HCT116 (cell line): ENCODE data around the gene XPC. TPM values are rescaled to one million over a fixed set of nuclear protein-coding genes. Genes with fewer than 3 reads are reported as not detected.

ENCODE experiments used
- ATAC-seq: fragments of 200-7000 bp; cut with Tn5 transposase; 2 replicates; pipeline ENCODE4 v1.9.1; 2020; ENCODE audit warnings: mild to moderate bottlenecking, moderate library complexity
- BruUV-seq: library from RNA; stranded (reverse); fragments of 400-500 nt; replicated peaks from 2 replicates; lab custom pipeline; 2021; lab: Mats Ljungman, UMichigan
- CTCF ChIA-PET: fragments of 300-600 bp; sonication (Branson Sonifier 250); formaldehyde crosslinking; loops from one replicate; lab custom pipeline; 2021; ENCODE audit warnings: antibody characterized with exemption; lab: Charles Lee
- POLR2A ChIA-PET: fragments of 300-600, 350-600 bp; sonication (Branson Sonifier 250); formaldehyde crosslinking; loops from one replicate; lab custom pipeline; 2021; ENCODE audit warnings: antibody characterized with exemption; lab: Charles Lee
- RAD21 ChIA-PET, 2 experiments: fragments of 300-600 bp; sonication (Branson Sonifier 250); formaldehyde crosslinking; loops; one replicate each; lab custom pipeline; 2023; ENCODE audit warnings: low total read pairs in 2 of 2; ENCODE audit not compliant: uncharacterized antibody in 2 of 2, unreplicated experiment in 2 of 2, low non-redundant PET in 1 of 2; lab: Charles Lee
- DNase-seq: peaks from one replicate; pipeline ENCODE4 v3.0.0-alpha.2; 2010; ENCODE audit warnings: low read depth, low spot score
- H2AFZ ChIP-seq: fragments of 200-600 bp; shearing (Covaris generic), sonication (generic); 2 replicates; pipeline ENCODE4 v1.6.1; 2017; ENCODE audit warnings: low read depth, mixed run types, mixed read lengths, antibody characterized with exemption, low read length; ENCODE audit not compliant: poor library complexity, severe bottlenecking
- H3K27ac ChIP-seq: 2 replicates; pipeline ENCODE4 v1.5.1; 2012; ENCODE audit warnings: low read depth, low read length
- H3K27me3 ChIP-seq: fragments of 200-600 bp; sonication (generic); 2 replicates; pipeline ENCODE4 v1.6.1; 2016; ENCODE audit warnings: mixed run types, low read length, mixed read lengths; ENCODE audit not compliant: insufficient read depth
- H3K36me3 ChIP-seq, 2 experiments: fragments of 200-500 bp in 1 of 2; fragments of 200-600 bp in 1 of 2; sonication (Bioruptor generic) in 1 of 2; sonication (generic) in 1 of 2; 2 replicates each; pipeline versions ENCODE4 v1.5.1 to v1.6.1; 2014 to 2016; ENCODE audit warnings: low read length in 2 of 2, inconsistent platforms in 1 of 2, mixed read lengths in 1 of 2, mixed run types in 1 of 2; ENCODE audit not compliant: insufficient read depth in 2 of 2, control insufficient read depth in 1 of 2
- H3K4me1 ChIP-seq, 2 experiments: fragments of 200-600 bp in 1 of 2; sonication (generic) in 1 of 2; 2 replicates each; pipeline versions ENCODE4 v1.5.1 to v1.6.1; 2012 to 2017; ENCODE audit warnings: low read length in 2 of 2, inconsistent platforms in 1 of 2, mild to moderate bottlenecking in 1 of 2, mixed read lengths in 1 of 2, mixed run types in 1 of 2, moderate library complexity in 1 of 2; ENCODE audit not compliant: insufficient read depth in 2 of 2, control insufficient read depth in 1 of 2
- H3K4me2 ChIP-seq: fragments of 200-600 bp; sonication (generic); 2 replicates; pipeline ENCODE4 v1.6.1; 2017; ENCODE audit warnings: mixed run types, low read length, mixed read lengths
- H3K4me3 ChIP-seq, 2 experiments: fragments of 200-600 bp in 1 of 2; sonication (generic) in 1 of 2; replicated peaks in 1 of 2; 2 replicates each; pipeline ENCODE4 v1.5.1; 2011 to 2016; ENCODE audit warnings: low read length in 2 of 2, control low read depth in 1 of 2, low read depth in 1 of 2, mild to moderate bottlenecking in 1 of 2, mixed read lengths in 1 of 2, mixed run types in 1 of 2
- H3K79me2 ChIP-seq: fragments of 200-600 bp; sonication (generic); 2 replicates; pipeline ENCODE4 v1.6.1; 2017; ENCODE audit warnings: mild to moderate bottlenecking, mixed run types, low read length, moderate library complexity, mixed read lengths; ENCODE audit not compliant: insufficient read depth
- H3K9ac ChIP-seq: fragments of 200-600 bp; sonication (generic); 2 replicates; pipeline ENCODE4 v1.6.1; 2016; ENCODE audit warnings: low read length, mixed read lengths
- H3K9me2 ChIP-seq: fragments of 200-600 bp; sonication (generic), shearing (Covaris generic); 2 replicates; pipeline ENCODE4 v1.6.1; 2017; ENCODE audit warnings: mixed run types, mild to moderate bottlenecking, moderate library complexity; ENCODE audit not compliant: insufficient read depth
- H3K9me3 ChIP-seq, 2 experiments: fragments of 200-500 bp in 1 of 2; fragments of 200-600 bp in 1 of 2; sonication (Bioruptor generic) in 1 of 2; sonication (generic) in 1 of 2; 2 replicates each; pipeline ENCODE4 v1.6.1; 2014 to 2017; ENCODE audit warnings: low read length in 2 of 2, mixed read lengths in 2 of 2, inconsistent platforms in 1 of 2, low read depth in 1 of 2, mild to moderate bottlenecking in 1 of 2, mixed run types in 1 of 2, moderate library complexity in 1 of 2; ENCODE audit not compliant: control insufficient read depth in 1 of 2, insufficient read depth in 1 of 2
- H4K20me1 ChIP-seq: fragments of 200-600 bp; sonication (generic), shearing (Covaris generic); 2 replicates; pipeline ENCODE4 v1.6.1; 2017; ENCODE audit warnings: mixed run types, mild to moderate bottlenecking, moderate library complexity; ENCODE audit not compliant: insufficient read depth
- CBX3 ChIP-seq: IDR thresholded peaks from 2 replicates; pipeline ENCODE4 v1.6.1; 2012; ENCODE audit warnings: low read depth
- CTCF ChIP-seq, 3 experiments: fragments of 200-600 bp in 1 of 3; sonication (generic) in 1 of 3; IDR thresholded peaks in 2 of 3; conservative IDR thresholded peaks in 1 of 3; 2 replicates each; pipeline ENCODE4 v1.5.1; 2012 to 2017; ENCODE audit warnings: low read depth in 2 of 3, low read length in 2 of 3, antibody characterized with exemption in 1 of 3, borderline replicate concordance in 1 of 3, control low read depth in 1 of 3, mild to moderate bottlenecking in 1 of 3, mixed read lengths in 1 of 3, mixed run types in 1 of 3, moderate library complexity in 1 of 3; ENCODE audit not compliant: insufficient read depth in 1 of 3
- EGR1 ChIP-seq: IDR thresholded peaks from 2 replicates; pipeline ENCODE4 v1.6.1; 2012; ENCODE audit warnings: low read depth
- ELF1 ChIP-seq: IDR thresholded peaks from 2 replicates; pipeline ENCODE4 v1.6.1; 2012; ENCODE audit warnings: low read depth, borderline replicate concordance
- JUND ChIP-seq: IDR thresholded peaks from 2 replicates; pipeline ENCODE4 v1.6.1; 2012
- POLR2A ChIP-seq: IDR thresholded peaks from 2 replicates; pipeline ENCODE4 v1.7.0; 2011; ENCODE audit warnings: borderline replicate concordance; ENCODE audit not compliant: insufficient read depth, insufficient read length; ENCODE audit errors: extremely low read depth
- YY1 ChIP-seq: IDR thresholded peaks from 2 replicates; pipeline ENCODE4 v1.6.1; 2011; ENCODE audit warnings: low read length, low read depth, moderate library complexity, mild to moderate bottlenecking; ENCODE audit not compliant: insufficient replicate concordance; ENCODE audit errors: extremely low read depth
- ZFX ChIP-seq: fragments of 450-650 bp; IDR thresholded peaks from 2 replicates; pipeline ENCODE4 v1.6.1; 2017
- intact Hi-C: fragments of 100-400 bp; cut with micrococcal nuclease; formaldehyde crosslinking; loops from 2 replicates; pipeline ENCODE4 v1.10.0; 2022
- total RNA-seq: library from RNA; stranded (reverse); gene quantifications from one replicate; pipeline ENCODE4 v1.2.1, GENCODE V29; 2021; ENCODE audit not compliant: unreplicated experiment
- TF ChIP-seq, protein P1 (sequence below): IDR thresholded peaks from 2 replicates; pipeline ENCODE4 v1.6.1; 2011; ENCODE audit warnings: mild to moderate bottlenecking, low read length, moderate library complexity; ENCODE audit not compliant: insufficient replicate concordance; ENCODE audit errors: extremely low read depth

Gene XPC
- total RNA-seq, 1 experiment from 2014 or later: 29.5 TPM

GRCh38 chr3:14145670-14146380 lies 32.6 kb downstream of the XPC start:
- BruUV-seq: no TSS peak
- Histone ChIP-seq H4K20me1 (peaks cover 6% of the 10 kb centered on the region; the same call in 1 of the 2 replicates), H3K36me3 (peaks cover 0 to 4% of the 10 kb centered on the region in 2 experiments; a peak in 1 of 4 replicates), H3K27me3 (no peaks in the 10 kb centered on the region), H3K4me3 (no peak overlapping the region), H3K9ac (no peak overlapping the region), H3K4me1 (peaks cover 25 to 30% of the 10 kb centered on the region in 2 experiments), H3K9me3 (no peaks in the 10 kb centered on the region), H3K27ac (0 out of 2 replicates have a peak overlapping the region, but pooled peaks have one; percentile 61), H3K79me2 (no peaks in the 10 kb centered on the region), H3K4me2 (no peak overlapping the region), H2AFZ (no peak overlapping the region), H3K9me2 (no peaks in the 10 kb centered on the region)
- RAD21 ChIA-PET: no interaction called here
- no peak for DNase-seq
- ATAC-seq: no peak
- TF ChIP-seq CBX3 (no peak), CTCF (IDR thresholded peaks at IDR 0.05 in 2 of 3, conservative IDR thresholded peaks at IDR 0.05 in 1 of 3; ENCODE audit: borderline replicate concordance in 1 of 3, insufficient read depth in 1 of 3, low read depth in 2 of 3, low read length in 2 of 3) (peak in 1 of 3 experiments; percentile 8; a peak in 1 of 6 replicates)
- CTCF ChIA-PET: interaction anchor here (2.0 kb wide), 1 partner anchor 249 kb away, joined by 7 read pairs; no protein-coding TSS in a partner anchor
- intact Hi-C loops: no loop called here
- POLR2A ChIA-PET: interaction anchor here (1.8 kb wide), 1 partner anchor 33 kb away, joined by 5 read pairs; the partner anchor contains the start of genes LSM3 and XPC

- Histone ChIP-seq H4K20me1 (peaks cover 6% of the 10 kb centered on the region; the same call in 1 of the 2 replicates), H3K9ac (peak overlapping the region; percentile 53; the same call in 1 of the 2 replicates), H3K27ac (peak overlapping the region; percentile 61; the same call in 1 of the 2 replicates), H3K4me1 (peaks cover 25 to 30% of the 10 kb centered on the region in 2 experiments), H3K79me2 (no peaks in the 10 kb centered on the region), H3K4me2 (peak overlapping the region; percentile 55; the same call in 1 of the 2 replicates), H3K9me2 (no peaks in the 10 kb centered on the region), H3K27me3 (no peaks in the 10 kb centered on the region), H3K36me3 (peaks cover 0 to 4% of the 10 kb centered on the region in 2 experiments; a peak in 1 of 4 replicates), H2AFZ (no peak overlapping the region), H3K9me3 (no peaks in the 10 kb centered on the region), H3K4me3 (no peak overlapping the region)
- CTCF ChIA-PET: interaction anchor here (0.9 to 2.0 kb wide), 2 partner anchors 21 to 249 kb away, joined by 3 to 7 read pairs; partner anchors contain the start of genes CHCHD4 and TMEM43
- no TSS peak for BruUV-seq
- ATAC-seq (no peak), DNase-seq (no peak)
- intact Hi-C loops: no loop called here
- POLR2A ChIA-PET: interaction anchor here (1.3 to 1.8 kb wide), 2 partner anchors 20 to 33 kb away, joined by 5 to 8 read pairs; partner anchors contain the start of genes CHCHD4, LSM3, TMEM43 and XPC
- RAD21 ChIA-PET: no interaction called here
- TF ChIP-seq, protein P1, sequence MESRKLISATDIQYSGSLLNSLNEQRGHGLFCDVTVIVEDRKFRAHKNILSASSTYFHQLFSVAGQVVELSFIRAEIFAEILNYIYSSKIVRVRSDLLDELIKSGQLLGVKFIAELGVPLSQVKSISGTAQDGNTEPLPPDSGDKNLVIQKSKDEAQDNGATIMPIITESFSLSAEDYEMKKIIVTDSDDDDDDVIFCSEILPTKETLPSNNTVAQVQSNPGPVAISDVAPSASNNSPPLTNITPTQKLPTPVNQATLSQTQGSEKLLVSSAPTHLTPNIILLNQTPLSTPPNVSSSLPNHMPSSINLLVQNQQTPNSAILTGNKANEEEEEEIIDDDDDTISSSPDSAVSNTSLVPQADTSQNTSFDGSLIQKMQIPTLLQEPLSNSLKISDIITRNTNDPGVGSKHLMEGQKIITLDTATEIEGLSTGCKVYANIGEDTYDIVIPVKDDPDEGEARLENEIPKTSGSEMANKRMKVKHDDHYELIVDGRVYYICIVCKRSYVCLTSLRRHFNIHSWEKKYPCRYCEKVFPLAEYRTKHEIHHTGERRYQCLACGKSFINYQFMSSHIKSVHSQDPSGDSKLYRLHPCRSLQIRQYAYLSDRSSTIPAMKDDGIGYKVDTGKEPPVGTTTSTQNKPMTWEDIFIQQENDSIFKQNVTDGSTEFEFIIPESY: no peak
- no peak for TF ChIP-seq ELF1
- no peak for TF ChIP-seq POLR2A
- TF ChIP-seq ZFX: no peak
- TF ChIP-seq YY1: no peak
- no peak for TF ChIP-seq JUND
- no peak for TF ChIP-seq EGR1
These were observed 33.2 kb downstream of the XPC start for GRCh38 chr3:14145236-14145635.
